ENCODE measurements around the gene IFNA8.

GRCh38 chr9:21412107-21412506 lies 3.2 kb downstream of the IFNA8 start:
- TF ChIP-seq EZH2phosphoT487 (IDR thresholded peaks at IDR 0.05; ENCODE audit: borderline replicate concordance, low read depth, low read length): no peak
- TF ChIP-seq, protein P1, sequence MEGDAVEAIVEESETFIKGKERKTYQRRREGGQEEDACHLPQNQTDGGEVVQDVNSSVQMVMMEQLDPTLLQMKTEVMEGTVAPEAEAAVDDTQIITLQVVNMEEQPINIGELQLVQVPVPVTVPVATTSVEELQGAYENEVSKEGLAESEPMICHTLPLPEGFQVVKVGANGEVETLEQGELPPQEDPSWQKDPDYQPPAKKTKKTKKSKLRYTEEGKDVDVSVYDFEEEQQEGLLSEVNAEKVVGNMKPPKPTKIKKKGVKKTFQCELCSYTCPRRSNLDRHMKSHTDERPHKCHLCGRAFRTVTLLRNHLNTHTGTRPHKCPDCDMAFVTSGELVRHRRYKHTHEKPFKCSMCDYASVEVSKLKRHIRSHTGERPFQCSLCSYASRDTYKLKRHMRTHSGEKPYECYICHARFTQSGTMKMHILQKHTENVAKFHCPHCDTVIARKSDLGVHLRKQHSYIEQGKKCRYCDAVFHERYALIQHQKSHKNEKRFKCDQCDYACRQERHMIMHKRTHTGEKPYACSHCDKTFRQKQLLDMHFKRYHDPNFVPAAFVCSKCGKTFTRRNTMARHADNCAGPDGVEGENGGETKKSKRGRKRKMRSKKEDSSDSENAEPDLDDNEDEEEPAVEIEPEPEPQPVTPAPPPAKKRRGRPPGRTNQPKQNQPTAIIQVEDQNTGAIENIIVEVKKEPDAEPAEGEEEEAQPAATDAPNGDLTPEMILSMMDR (conservative IDR thresholded peaks at IDR 0.05; ENCODE audit: low read length): no peak
